Ovary (tissue), 9 donors: ENCODE measurements around the gene DCHS2. TPM values are rescaled to one million over a fixed set of nuclear protein-coding genes. Genes with fewer than 3 reads are reported as not detected.

ENCODE experiments used
- DNase-seq, 5 donors: peaks; one replicate each; pipeline ENCODE4 v3.0.0-alpha.2; 2019 to 2020
- H3K27ac ChIP-seq, 2 donors: fragments of 200-600 bp; one replicate each; pipeline versions ENCODE4 v1.5.1 to v1.8.0; 2019 to 2022
- H3K27me3 ChIP-seq: fragments of 200-600 bp; one replicate; pipeline ENCODE4 v1.8.0; 2022
- H3K36me3 ChIP-seq: fragments of 200-600 bp; sonication (generic); one replicate; pipeline ENCODE4 v1.5.1; 2019
- H3K4me1 ChIP-seq: one replicate; pipeline ENCODE4 v1.8.1; 2013; ENCODE audit warnings: mild to moderate bottlenecking, moderate library complexity; ENCODE audit not compliant: insufficient read depth
- H3K4me3 ChIP-seq: fragments of 200-600 bp; sonication (generic); one replicate; pipeline ENCODE4 v1.5.1; 2017
- H3K9me3 ChIP-seq, 2 donors: fragments of 200-600 bp in 1 of 2; sonication (generic) in 1 of 2; one replicate each; pipeline versions ENCODE4 v1.5.1 to v1.8.1; 2013 to 2019; ENCODE audit warnings: mild to moderate bottlenecking in 1 of 2, moderate library complexity in 1 of 2
- CTCF ChIP-seq, 3 donors: fragments of 450-650 bp in 2 of 3; fragments of 200-600 bp in 1 of 3; IDR thresholded peaks; one replicate each; pipeline versions ENCODE4 v1.5.1 to v1.8.0; 2016 to 2022; ENCODE audit warnings: antibody characterized with exemption in 3 of 3, mild to moderate bottlenecking in 1 of 3
- EP300 ChIP-seq: sonication (generic); formaldehyde crosslinking; IDR thresholded peaks from one replicate; pipeline ENCODE4 v1.6.1; 2017; ENCODE audit warnings: antibody characterized with exemption
- POLR2A ChIP-seq: fragments of 450-650 bp; IDR thresholded peaks from one replicate; pipeline ENCODE4 v1.6.1; 2017; ENCODE audit warnings: antibody characterized with exemption, mild to moderate bottlenecking, moderate library complexity
- WGBS, 3 donors: extraction: QIAGEN DNeasy Blood & Tissue Kit in 1 of 3; methylation state at CpG; one replicate each; pipeline versions ENCODE4 v1.1.5 to v1.1.7; 2013 to 2017; 5-methylcytosine and 5-hydroxymethylcytosine counted together
- intact Hi-C, 4 donors: fragments of 100-400 bp; cut with DNase I; formaldehyde crosslinking; loops; one replicate each; pipeline versions ENCODE4 v1.11.0 to v1.15.1; 2022 to 2023
- polyA plus RNA-seq, 2 donors: library from polyadenylated mRNA; stranded (reverse); fragments of 200-250 nt in 1 of 2; fragments of 350-450 nt in 1 of 2; fragmentation: Illumina TruSeq in 1 of 2; extraction: RNeasy Lipid Tissue Mini Kit (QIAGEN cat#74804) in 1 of 2; gene quantifications; one replicate each; pipeline ENCODE4 v1.2.3, GENCODE V29; 2013 to 2014
- total RNA-seq, 7 donors: library from RNA; depleted of rRNA in 2 of 7; stranded (reverse); fragments of >200 nt in 2 of 7; fragmentation: NEBNext Ultra II Directional in 3 of 7; extraction: Animal tissue kit (Norgen Biotek cat#: 25700) in 3 of 7; gene quantifications; one replicate each; pipeline versions ENCODE4 v1.1.0 to v1.2.4, GENCODE V29; 2016 to 2023
- donor health status: DM: no; HTN: no; CAD: no; lungs with moderate emphysema.
- donor health status: DM: no; HTN: no; CAD: no.
- donor health status: Bipolar disorder and iron deficiency.
- donor health status: DM: yes; HTN: yes; CAD: no.
- donor health status: DM: no; HTN: no; CAD: no.
- donor health status: DM: yes; HTN: yes; CAD: no.

DCHS2 gene
- total and polyA plus RNA-seq, 9 donors, result 0.68 to 8.7 (median 2.6) TPM

DNA sequence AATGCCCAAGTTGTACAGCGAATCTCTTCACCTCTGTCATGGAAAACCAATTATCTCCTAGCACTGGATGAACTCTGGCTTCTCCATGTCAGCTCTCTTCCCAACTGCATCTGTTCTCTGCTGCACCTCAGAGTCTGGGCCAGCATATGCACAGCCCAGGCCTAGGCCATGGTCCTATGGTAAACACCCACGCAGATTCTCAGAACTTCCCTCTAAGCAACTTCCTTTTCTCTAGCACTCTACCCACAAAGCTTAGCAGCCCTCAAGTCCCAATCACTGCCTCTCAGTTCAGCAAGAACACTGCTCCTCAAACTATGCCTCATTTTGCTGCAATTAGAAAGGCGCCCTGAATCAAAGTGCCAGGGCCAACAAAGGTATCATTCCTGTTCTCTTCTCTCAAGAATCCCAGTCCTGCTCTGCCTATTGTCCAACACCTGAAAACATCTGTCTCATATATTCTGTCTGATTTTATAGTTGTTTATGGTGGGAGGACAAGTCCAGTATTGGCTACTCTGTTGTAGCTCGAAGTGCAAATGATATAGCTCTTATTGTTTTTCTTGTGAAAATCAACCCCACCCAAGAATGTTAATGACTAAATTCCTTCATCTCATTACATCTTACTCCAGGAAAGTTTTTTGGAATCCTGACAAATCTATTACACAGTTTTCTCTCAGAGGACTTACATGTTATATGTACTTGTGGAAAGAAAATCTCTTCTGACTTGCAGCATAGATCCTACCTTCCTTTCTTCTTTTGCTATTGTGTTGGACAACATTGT is 85.4 kb downstream of the DCHS2 start:
- no peak overlapping the region for H3K27ac ChIP-seq
- H3K9me3 ChIP-seq, result no peaks in the 10 kb centered on the region
- H3K4me1 ChIP-seq, result no peaks in the 10 kb centered on the region
- no peak for DNase-seq
- no peaks in the 10 kb centered on the region for H3K36me3 ChIP-seq
- WGBS, 3 donors, result 67 to 72% (median 70%) methylated on average over 4 of the region's 4 CpGs
- H3K4me3 ChIP-seq, result no peak overlapping the region
- TF ChIP-seq EP300, result no peak
- no peak for TF ChIP-seq POLR2A
- TF ChIP-seq CTCF (IDR thresholded peaks at IDR 0.05), result no peak
- intact Hi-C loops, result loop anchor here in 2 of 4 donors (10.0 kb wide), 2 partner anchors 89 to 99 kb away; partner anchors contain the start of gene DCHS2 (in 1 of the 2)
- no peaks in the 10 kb centered on the region for H3K27me3 ChIP-seq

GRCh38 chr4:154399259-154399974 is 92.2 kb downstream of the DCHS2 start:
- intact Hi-C loops, result no loop called here
- peak in 2 of 3 donors; percentile 11 to 54 for TF ChIP-seq CTCF (IDR thresholded peaks at IDR 0.05)
- TF ChIP-seq EP300, result no peak
- no peak for TF ChIP-seq POLR2A

GRCh38 chr4:154390324-154390723 is 101.3 kb downstream of the DCHS2 start:
- Histone ChIP-seq H3K27ac (no peak overlapping the region), H3K4me1 (no peaks in the 10 kb centered on the region), H3K4me3 (no peak overlapping the region), H3K36me3 (no peaks in the 10 kb centered on the region), H3K27me3 (no peaks in the 10 kb centered on the region), H3K9me3 (no peaks in the 10 kb centered on the region)
- TF ChIP-seq POLR2A (no peak), CTCF (IDR thresholded peaks at IDR 0.05) (no peak), EP300 (no peak)
- no peak for DNase-seq
- WGBS, 3 donors, result 93 to 95% (median 93%) methylated on average over 3 of the region's 3 CpGs
- intact Hi-C loops, result no loop called here

More at GRCh38 chr4:154399259-154399974, 92.2 kb downstream of the DCHS2 start:
- H3K4me1 ChIP-seq, result no peaks in the 10 kb centered on the region
- DNase-seq, result no peak
- 45 to 47% (median 46%) methylated on average over 10 of the region's 10 CpGs for WGBS, 3 donors
- H3K27ac ChIP-seq, result no peak overlapping the region
- H3K27me3 ChIP-seq, result no peaks in the 10 kb centered on the region
- H3K4me3 ChIP-seq, result no peak overlapping the region
- no peaks in the 10 kb centered on the region for H3K9me3 ChIP-seq
- no peaks in the 10 kb centered on the region for H3K36me3 ChIP-seq

GRCh38 chr4:154389148-154389547 is 102.5 kb downstream of the DCHS2 start:
- no peaks in the 10 kb centered on the region for H3K36me3 ChIP-seq
- intact Hi-C loops, result no loop called here
- H3K4me1 ChIP-seq, result no peaks in the 10 kb centered on the region
- no peaks in the 10 kb centered on the region for H3K27me3 ChIP-seq
- DNase-seq, result no peak
- TF ChIP-seq EP300 (no peak), CTCF (IDR thresholded peaks at IDR 0.05) (no peak), POLR2A (no peak)
- H3K9me3 ChIP-seq, result no peaks in the 10 kb centered on the region
- no peak overlapping the region for H3K4me3 ChIP-seq
- no peak overlapping the region for H3K27ac ChIP-seq
